NB4 (cell line): ENCODE results near the gene STX3.

ENCODE experiments used
- DNase-seq: peaks from one replicate; pipeline ENCODE4 v3.0.0; 2010; ENCODE audit warnings: low read depth
- H3K4me3 ChIP-seq: one replicate; pipeline ENCODE4 v1.5.1; 2011; ENCODE audit warnings: mild to moderate bottlenecking, low read depth, low read length, moderate library complexity
- MYC ChIP-seq: IDR thresholded peaks from 2 replicates; pipeline ENCODE4 v1.6.1; 2011; ENCODE audit warnings: low read depth, low read length
- POLR2A ChIP-seq: IDR thresholded peaks from 2 replicates; pipeline ENCODE4 v1.6.1; 2011; ENCODE audit warnings: mild to moderate bottlenecking; ENCODE audit not compliant: insufficient read length; ENCODE audit errors: extremely low read depth
- TF ChIP-seq, protein P1 (sequence below): IDR thresholded peaks from 2 replicates; pipeline ENCODE4 v1.6.1; 2011; ENCODE audit warnings: low read depth, low read length
- TF ChIP-seq, protein P2 (sequence below): IDR thresholded peaks from one replicate; pipeline ENCODE4 v1.5.1; 2012; ENCODE audit warnings: low read depth, low read length

Gene STX3

GRCh38 chr11:59801160-59801706, 46.1 kb downstream of the STX3 start:
- TF ChIP-seq MYC (no peak), POLR2A (no peak)
- TF ChIP-seq, protein P1, sequence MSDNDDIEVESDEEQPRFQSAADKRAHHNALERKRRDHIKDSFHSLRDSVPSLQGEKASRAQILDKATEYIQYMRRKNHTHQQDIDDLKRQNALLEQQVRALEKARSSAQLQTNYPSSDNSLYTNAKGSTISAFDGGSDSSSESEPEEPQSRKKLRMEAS, result no peak
- TF ChIP-seq, protein P2, sequence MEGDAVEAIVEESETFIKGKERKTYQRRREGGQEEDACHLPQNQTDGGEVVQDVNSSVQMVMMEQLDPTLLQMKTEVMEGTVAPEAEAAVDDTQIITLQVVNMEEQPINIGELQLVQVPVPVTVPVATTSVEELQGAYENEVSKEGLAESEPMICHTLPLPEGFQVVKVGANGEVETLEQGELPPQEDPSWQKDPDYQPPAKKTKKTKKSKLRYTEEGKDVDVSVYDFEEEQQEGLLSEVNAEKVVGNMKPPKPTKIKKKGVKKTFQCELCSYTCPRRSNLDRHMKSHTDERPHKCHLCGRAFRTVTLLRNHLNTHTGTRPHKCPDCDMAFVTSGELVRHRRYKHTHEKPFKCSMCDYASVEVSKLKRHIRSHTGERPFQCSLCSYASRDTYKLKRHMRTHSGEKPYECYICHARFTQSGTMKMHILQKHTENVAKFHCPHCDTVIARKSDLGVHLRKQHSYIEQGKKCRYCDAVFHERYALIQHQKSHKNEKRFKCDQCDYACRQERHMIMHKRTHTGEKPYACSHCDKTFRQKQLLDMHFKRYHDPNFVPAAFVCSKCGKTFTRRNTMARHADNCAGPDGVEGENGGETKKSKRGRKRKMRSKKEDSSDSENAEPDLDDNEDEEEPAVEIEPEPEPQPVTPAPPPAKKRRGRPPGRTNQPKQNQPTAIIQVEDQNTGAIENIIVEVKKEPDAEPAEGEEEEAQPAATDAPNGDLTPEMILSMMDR, result no peak
- DNase-seq, result no peak
- no peak overlapping the region for H3K4me3 ChIP-seq

GRCh38 chr11:59801981-59802638, 46.9 kb downstream of the STX3 start:
- H3K4me3 ChIP-seq, result no peak overlapping the region
- no peak for DNase-seq
- TF ChIP-seq, protein P1, result no peak
- TF ChIP-seq POLR2A (no peak), MYC (no peak)
- TF ChIP-seq, protein P2, result no peak

- peak; percentile 68 for DNase-seq
- TF ChIP-seq MYC, result peak; percentile 69
- TF ChIP-seq, protein P2, result peak; percentile 35
- TF ChIP-seq POLR2A, result no peak
- TF ChIP-seq, protein P1, result peak; percentile 95
- no peak overlapping the region for H3K4me3 ChIP-seq
Observed at GRCh38 chr11:59802639-59803176, 47.5 kb downstream of the STX3 start.

GRCh38 chr11:59804061-59804460, 48.9 kb downstream of the STX3 start:
- TF ChIP-seq POLR2A (no peak), MYC (no peak)
- TF ChIP-seq, protein P2, result no peak
- TF ChIP-seq, protein P1, result no peak
- no peak overlapping the region for H3K4me3 ChIP-seq
- DNase-seq, result no peak

DNA sequence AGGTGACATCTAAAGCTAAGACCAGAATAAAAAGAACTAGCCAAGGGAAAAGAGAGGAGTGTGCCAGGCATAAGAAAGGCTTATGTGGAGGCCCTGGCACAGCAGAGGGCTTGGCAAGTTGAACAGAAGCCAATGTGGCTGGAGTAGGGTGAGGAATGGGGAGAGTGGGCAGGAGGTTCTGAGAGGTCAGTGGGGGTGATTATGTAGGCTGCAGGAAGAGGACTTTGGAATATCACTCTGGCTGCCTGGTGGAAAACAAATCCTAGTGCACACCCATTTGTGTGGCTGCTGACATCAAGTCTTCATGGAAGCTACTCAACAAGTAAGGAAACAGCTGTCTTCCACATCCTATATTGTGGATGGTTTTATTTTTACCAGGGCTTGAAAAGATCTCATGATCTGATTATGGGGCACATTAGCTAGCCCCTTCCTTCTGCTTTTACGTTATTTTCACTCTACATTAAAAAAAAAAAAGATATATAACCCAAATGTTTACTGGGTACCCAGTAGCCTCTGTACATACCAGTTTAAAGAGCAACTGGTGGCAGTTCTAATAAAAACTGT, 52.0 kb downstream of the STX3 start:
- no peak for TF ChIP-seq POLR2A
- TF ChIP-seq, protein P2, result no peak
- TF ChIP-seq MYC, result no peak
- TF ChIP-seq, protein P1, result no peak
- no peak overlapping the region for H3K4me3 ChIP-seq
- DNase-seq, result no peak
